Measurements from ENCODE around the gene FRYL. TPM values are rescaled to one million over a fixed set of nuclear protein-coding genes. Genes with fewer than 3 reads are reported as not detected.
"Not testable (repeated sequence)": the region's sequence is repeated elsewhere in the genome, so short reads cannot be mapped to it uniquely, and the experiment has no call there.

Gene FRYL
- total and polyA plus RNA-seq, 12 donors = 11.7 to 60.1 (median 36.4) TPM

GRCh38 chr4:48766131-48766792 is 13.8 kb downstream of the FRYL start:
- DNase-seq = no peak
- 73 to 79% methylated on average over 4 of the region's 4 CpGs for WGBS, 2 donors
- no peak for TF ChIP-seq CTCF (IDR thresholded peaks at IDR 0.05)
- no peaks in the 10 kb centered on the region for H3K27me3 ChIP-seq
- H3K4me3 ChIP-seq = no peak overlapping the region
- peaks cover 0 to 71% (median 39%) of the 10 kb centered on the region in 9 donors for H3K4me1 ChIP-seq
- no peak for ATAC-seq
- intact Hi-C loops (cut with DNase I) = no loop called here
- peak overlapping the region in 1 of 10 donors; percentile 3 for H3K27ac ChIP-seq
- peaks cover 0 to 5% (median 0%) of the 10 kb centered on the region in 9 donors for H3K36me3 ChIP-seq
- H3K9me3 ChIP-seq = no peaks in the 10 kb centered on the region

DNA sequence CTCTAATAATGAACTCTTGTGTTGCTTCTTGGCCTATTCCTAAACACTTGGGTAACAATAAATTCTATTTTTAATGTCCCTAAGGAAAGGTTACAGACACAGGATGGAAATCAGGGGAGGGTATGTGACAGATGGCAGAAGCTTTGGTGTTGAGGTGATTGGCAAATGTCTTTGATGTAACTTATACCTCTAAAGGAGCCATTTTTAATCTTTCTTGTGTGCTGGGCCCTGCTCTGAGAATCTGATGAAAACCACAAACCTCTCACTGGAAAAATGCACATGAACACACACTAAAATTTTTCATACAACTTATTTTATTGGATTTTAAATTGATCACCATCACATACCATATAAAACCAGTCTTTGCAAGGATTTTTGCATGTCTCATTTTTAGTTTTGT is 17.7 kb downstream of the FRYL start:
- DNase-seq (no peak), ATAC-seq (no peak)
- peaks cover 0 to 51% (median 26%) of the 10 kb centered on the region in 9 donors for H3K4me1 ChIP-seq
- no peak for TF ChIP-seq CTCF (IDR thresholded peaks at IDR 0.05)
- no peaks in the 10 kb centered on the region for H3K27me3 ChIP-seq
- no peak overlapping the region for H3K27ac ChIP-seq
- H3K36me3 ChIP-seq = peaks cover 0 to 5% (median 0%) of the 10 kb centered on the region in 9 donors
- no peak overlapping the region for H3K4me3 ChIP-seq
- H3K9me3 ChIP-seq = peaks cover 0 to 4% (median 0%) of the 10 kb centered on the region in 11 donors
- intact Hi-C loops (cut with DNase I) = no loop called here

DNA sequence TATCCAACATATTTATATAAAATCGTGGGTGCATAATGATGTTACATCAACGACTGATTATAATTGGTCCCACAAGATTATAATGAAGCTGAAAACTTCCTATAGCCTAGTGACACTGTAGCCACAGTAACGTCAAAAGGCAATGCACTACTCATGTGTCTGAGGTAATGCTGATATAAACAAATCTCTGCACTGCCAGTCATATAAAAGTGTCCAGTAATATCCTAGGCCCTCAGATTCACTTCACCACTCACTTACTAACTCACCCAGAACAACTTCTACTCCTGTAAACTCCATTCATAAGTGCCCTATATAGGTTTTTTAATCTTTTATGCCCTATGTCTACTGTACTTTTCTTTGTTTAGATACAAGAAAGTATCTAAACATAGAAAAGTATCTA is 18.8 kb downstream of the FRYL start:
- H3K4me1 ChIP-seq = peaks cover 0 to 56% (median 31%) of the 10 kb centered on the region in 9 donors
- DNase-seq (no peak), ATAC-seq (peak in 3 of 8 donors; percentile 41 to 54 (median 45))
- H3K4me3 ChIP-seq = no peak overlapping the region
- H3K27me3 ChIP-seq = no peaks in the 10 kb centered on the region
- peaks cover 0 to 5% (median 0%) of the 10 kb centered on the region in 9 donors for H3K36me3 ChIP-seq
- WGBS, 2 donors = 69 to 75% methylated on average over 3 of the region's 3 CpGs
- TF ChIP-seq CTCF (IDR thresholded peaks at IDR 0.05) = no peak
- peaks cover 0 to 4% (median 0%) of the 10 kb centered on the region in 11 donors for H3K9me3 ChIP-seq
- intact Hi-C loops (cut with DNase I) = no loop called here
- H3K27ac ChIP-seq = no peak overlapping the region

GRCh38 chr4:48758703-48759102 is 21.4 kb downstream of the FRYL start:
- 95 to 98% methylated on average over 5 of the region's 5 CpGs for WGBS, 2 donors
- intact Hi-C loops (cut with DNase I); H3K27me3 ChIP-seq; H3K27ac ChIP-seq; H3K9me3 ChIP-seq; DNase-seq; ATAC-seq; H3K4me3 ChIP-seq; H3K36me3 ChIP-seq: not testable (repeated sequence)
- H3K4me1 ChIP-seq = peaks cover 0 to 57% (median 29%) of the 10 kb centered on the region in 9 donors

DNA sequence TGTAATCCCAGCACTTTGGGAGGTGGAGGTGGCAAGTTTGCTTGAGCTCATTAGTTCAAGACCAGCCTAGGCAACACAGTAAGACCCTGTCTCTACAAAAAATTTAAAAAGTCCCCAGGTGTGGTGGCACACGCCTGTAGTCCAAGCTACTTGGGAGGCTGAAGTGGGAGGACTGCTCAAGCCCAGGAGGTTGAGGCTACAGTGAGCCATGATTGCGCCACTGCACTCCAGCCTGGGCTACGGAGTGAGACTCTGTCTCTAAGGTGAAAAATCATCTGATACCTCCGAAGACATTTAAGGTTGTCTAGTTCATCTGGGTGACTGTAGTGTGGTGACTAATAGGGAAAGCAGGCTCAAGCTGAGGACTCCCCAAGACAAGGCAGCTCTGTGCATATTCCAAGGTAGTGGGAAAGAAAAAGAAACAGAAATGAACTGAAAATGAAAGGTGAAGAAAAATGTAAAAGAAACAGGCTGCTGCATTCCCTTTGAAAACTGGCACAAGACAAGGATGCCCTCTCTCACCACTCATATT is 23.3 kb downstream of the FRYL start:
- peaks cover 0 to 5% (median 0%) of the 10 kb centered on the region in 9 donors for H3K36me3 ChIP-seq
- no peak for TF ChIP-seq CTCF (IDR thresholded peaks at IDR 0.05)
- intact Hi-C loops (cut with DNase I) = no loop called here
- peak overlapping the region in 1 of 10 donors; percentile 3 for H3K27ac ChIP-seq
- no peaks in the 10 kb centered on the region for H3K27me3 ChIP-seq
- 80% methylated on average over 4 of the region's 4 CpGs for WGBS, 2 donors
- ATAC-seq = peak in 1 of 8 donors; percentile 26
- H3K9me3 ChIP-seq = peaks cover 0 to 6% (median 0%) of the 10 kb centered on the region in 11 donors
- H3K4me3 ChIP-seq = no peak overlapping the region
- DNase-seq = no peak
- H3K4me1 ChIP-seq = peaks cover 0 to 60% (median 45%) of the 10 kb centered on the region in 9 donors

All from heart right ventricle (tissue), 16 donors.